Stimulated activated naive B cell treated with anti-CD40 and anti-IgM and Interleukin-4, amounts not matched to agents 10 μg/mL and 1 μg/mL and 100 μg/mL, for 72 hours (primary cell): ENCODE results near the gene C16orf46.
"Not testable (repeated sequence)": the region's sequence is repeated elsewhere in the genome, so short reads cannot be mapped to it uniquely, and the experiment has no call there.

Experiments
- ATAC-seq, 2 donors: fragments of 150-1000 bp; cut with Tn5 transposase; replicated peaks; 2 replicates each; pipeline ENCODE4 v1.10.0; 2021; ENCODE audit warnings: moderate library complexity in 1 of 2
- DNase-seq: peaks from one replicate; pipeline ENCODE4 v3.0.0; 2021
- H3K27ac Mint-ChIP-seq: one replicate; pipeline ENCODE4 v1.8.0; 2022; ENCODE audit warnings: mild to moderate bottlenecking, mixed read lengths
- H3K27me3 Mint-ChIP-seq, 2 donors: one replicate each; pipeline ENCODE4 v1.8.0; 2022; ENCODE audit warnings: mixed read lengths in 2 of 2
- H3K36me3 Mint-ChIP-seq, 2 donors: one replicate each; pipeline ENCODE4 v1.8.0; 2022; ENCODE audit warnings: mixed read lengths in 2 of 2, mild to moderate bottlenecking in 1 of 2
- H3K4me1 Mint-ChIP-seq, 2 donors: one replicate each; pipeline ENCODE4 v1.8.0; 2022; ENCODE audit warnings: mixed read lengths in 2 of 2, mild to moderate bottlenecking in 1 of 2
- H3K4me3 Mint-ChIP-seq, 2 donors: one replicate each; pipeline ENCODE4 v1.8.0; 2022; ENCODE audit warnings: mild to moderate bottlenecking in 2 of 2, mixed read lengths in 2 of 2, moderate library complexity in 1 of 2
- H3K9me3 Mint-ChIP-seq, 2 donors: one replicate each; pipeline ENCODE4 v1.8.0; 2022; ENCODE audit warnings: mixed read lengths in 2 of 2, mild to moderate bottlenecking in 1 of 2

The C16orf46 gene, protein sequence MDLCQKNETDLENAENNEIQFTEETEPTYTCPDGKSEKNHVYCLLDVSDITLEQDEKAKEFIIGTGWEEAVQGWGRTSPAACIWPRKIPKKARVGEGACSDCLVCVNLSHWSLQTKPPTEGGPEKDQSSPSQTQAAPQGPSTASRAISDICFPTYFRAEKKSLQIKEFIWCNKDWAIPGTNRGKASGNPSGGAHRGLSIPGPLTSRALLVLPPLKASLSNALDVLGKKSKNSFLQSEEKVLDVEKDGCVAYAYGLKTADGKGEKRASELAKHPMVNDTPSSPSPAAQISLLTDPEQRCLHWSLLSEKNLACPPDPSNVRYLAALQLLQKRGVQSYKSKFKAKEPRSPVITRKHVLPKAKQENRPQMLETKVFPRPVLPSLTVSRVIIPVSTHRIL

DNA sequence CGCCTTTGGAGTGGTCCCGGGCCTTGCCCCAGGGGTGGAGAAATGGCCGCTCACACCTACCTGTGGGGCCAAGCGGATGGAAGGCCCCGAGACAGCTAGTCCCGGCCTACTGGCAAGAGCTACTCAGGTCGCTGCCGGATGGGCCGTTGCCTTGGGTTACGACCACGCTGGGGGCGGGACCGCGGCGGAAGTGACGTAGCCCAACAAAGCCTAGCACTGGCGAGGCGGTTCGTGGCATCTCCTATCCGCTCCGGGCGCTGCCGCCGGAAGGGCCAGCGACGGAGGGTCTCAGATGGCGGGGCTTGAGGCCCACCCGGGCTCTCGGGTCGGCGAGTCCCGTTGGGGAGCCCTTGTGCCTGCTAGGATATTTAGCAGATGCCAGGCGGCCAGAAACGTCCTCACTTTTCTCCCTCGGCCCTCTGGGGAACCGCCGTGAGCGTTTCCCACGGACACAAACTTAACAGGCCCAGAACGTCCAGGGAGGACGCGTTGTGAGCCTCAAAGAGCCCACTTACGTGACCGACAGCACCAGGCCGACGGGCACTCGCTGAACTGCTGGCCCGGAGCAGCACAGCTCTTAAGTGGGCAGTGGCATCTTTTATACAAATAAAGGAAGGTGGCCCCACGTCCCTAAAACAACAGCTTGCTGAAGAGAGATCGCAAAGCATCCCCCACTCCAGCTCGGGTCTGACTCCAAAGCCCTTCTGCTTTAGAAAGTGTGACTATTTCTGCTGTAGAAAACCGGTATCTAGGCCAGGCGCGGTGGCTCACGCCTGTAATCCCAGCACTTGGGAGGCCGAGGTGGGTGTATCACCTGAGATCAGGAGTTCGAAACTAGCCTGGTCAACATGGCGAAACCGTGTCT is at the start of gene C16orf46:
C16orf46 (minus strand) TSS at position 163 of the 865 bp plus-strand sequence. CDS start 13,283 bp downstream, outside the sequence.
- no peaks in the 10 kb centered on the region for H3K9me3 Mint-ChIP-seq
- H3K4me1 Mint-ChIP-seq: peaks cover 0 to 4% of the 10 kb centered on the region in 2 donors
- DNase-seq (peak; percentile 98), ATAC-seq (peak; percentile 94)
- no peak within 1 kb of the TSS for H3K4me3 Mint-ChIP-seq
- H3K27ac Mint-ChIP-seq: no peak within 1 kb of the TSS
- no peaks in the 10 kb centered on the region for H3K36me3 Mint-ChIP-seq
- no peaks in the 10 kb centered on the region for H3K27me3 Mint-ChIP-seq

DNA sequence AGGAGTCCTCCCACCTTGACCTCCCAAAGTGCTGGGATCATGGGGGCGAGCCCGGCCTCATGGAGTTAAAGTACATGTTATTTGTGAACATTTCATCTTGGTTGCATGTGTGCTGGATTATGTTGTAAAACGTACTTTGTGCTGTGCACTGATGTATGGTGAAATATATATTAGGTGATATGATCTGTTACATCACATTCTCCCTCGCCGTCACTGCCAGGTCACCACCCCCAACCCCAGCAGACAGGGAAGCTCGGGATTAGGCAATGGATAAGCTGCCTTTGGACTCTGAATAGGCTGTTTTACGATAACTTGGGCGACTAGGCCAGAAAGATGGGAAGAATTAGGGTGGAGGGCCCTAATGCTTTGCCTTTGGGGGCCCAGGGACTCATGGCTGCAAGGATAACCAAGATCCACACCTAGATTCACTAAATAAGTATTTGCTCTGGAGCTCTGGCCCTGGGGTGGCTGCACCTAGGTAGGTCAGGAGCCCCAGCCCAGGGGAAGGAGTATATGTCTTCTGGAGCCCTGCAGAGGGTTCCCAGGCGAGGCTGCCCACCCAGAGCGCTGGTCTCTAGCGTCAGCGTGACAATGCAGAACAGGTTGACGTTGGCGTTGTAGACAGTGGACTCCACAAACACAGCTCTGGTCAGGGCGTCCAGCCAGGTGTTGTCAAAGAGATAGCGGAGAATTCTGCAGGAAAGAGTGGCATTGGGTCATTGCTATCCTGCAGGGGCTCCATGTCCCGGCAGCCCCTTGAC is 46.2 kb upstream of the C16orf46 start:
- Mint-ChIP-seq H3K27ac (no peak overlapping the region), H3K4me1 (no peaks in the 10 kb centered on the region), H3K9me3 (no peaks in the 10 kb centered on the region), H3K27me3 (peaks cover 8 to 12% of the 10 kb centered on the region in 2 donors), H3K4me3 (no peak overlapping the region), H3K36me3 (no peaks in the 10 kb centered on the region)
- DNase-seq (no peak), ATAC-seq (no peak)

DNA sequence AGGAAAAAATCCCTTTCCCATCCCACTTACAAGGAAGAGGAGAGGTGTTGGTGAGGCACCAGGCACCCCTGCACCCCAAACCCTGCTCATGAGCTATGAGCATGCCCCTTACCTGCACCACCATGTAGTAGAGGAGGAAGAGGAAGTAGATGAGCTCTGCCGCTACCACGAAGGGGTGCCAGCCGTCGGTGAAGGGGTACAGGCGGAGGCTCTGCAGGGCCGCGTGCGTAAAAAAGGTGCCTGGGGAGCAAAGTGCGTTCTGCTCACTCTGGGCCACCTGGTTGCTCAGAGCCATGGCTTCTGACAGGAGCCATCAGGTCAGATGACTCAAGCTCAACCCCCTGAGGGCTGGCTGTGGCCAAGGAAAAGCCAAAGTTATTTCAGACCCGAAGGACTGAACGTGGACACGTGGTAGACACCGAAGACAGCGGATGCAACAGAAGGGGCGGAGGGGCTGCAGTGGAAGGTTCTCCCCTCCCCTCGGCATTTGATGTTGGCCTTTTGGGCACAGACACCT is 44.5 kb upstream of the C16orf46 start:
- no peak overlapping the region for H3K4me3 Mint-ChIP-seq

DNA sequence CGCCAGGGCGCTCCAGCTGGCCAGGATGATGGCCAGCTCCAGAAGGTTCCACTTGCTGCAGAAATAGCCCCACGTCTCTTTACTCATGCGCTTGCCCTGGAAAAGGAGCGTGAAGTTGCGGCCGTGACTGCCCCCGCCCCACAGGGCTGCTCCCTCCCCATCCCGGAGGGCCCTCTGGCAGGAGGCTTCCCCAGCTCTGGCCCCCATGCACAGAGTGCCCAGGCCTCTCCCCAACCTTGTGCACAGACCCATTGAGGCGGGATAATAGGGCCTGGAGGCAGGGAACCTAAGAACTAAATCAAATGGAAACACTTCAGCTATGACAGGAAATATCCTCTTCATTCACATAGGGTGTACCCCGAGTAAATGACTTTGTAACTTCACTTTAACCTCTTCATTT is 40.4 kb upstream of the C16orf46 start:
- H3K27me3 Mint-ChIP-seq: peaks cover 11 to 12% of the 10 kb centered on the region in 2 donors
- no peak overlapping the region for H3K4me3 Mint-ChIP-seq
- H3K36me3 Mint-ChIP-seq: no peaks in the 10 kb centered on the region
- H3K4me1 Mint-ChIP-seq: no peaks in the 10 kb centered on the region
- no peak overlapping the region for H3K27ac Mint-ChIP-seq
- DNase-seq (no peak), ATAC-seq (no peak)
- H3K9me3 Mint-ChIP-seq: no peaks in the 10 kb centered on the region

More for the DNA sequence above, 44.5 kb upstream of the C16orf46 start:
- DNase-seq: no peak
- H3K4me1 Mint-ChIP-seq: no peaks in the 10 kb centered on the region
- no peak overlapping the region for H3K27ac Mint-ChIP-seq
- no peaks in the 10 kb centered on the region for H3K36me3 Mint-ChIP-seq
- no peaks in the 10 kb centered on the region for H3K9me3 Mint-ChIP-seq
- no peak for ATAC-seq
- H3K27me3 Mint-ChIP-seq: peaks cover 8 to 12% of the 10 kb centered on the region in 2 donors

DNA sequence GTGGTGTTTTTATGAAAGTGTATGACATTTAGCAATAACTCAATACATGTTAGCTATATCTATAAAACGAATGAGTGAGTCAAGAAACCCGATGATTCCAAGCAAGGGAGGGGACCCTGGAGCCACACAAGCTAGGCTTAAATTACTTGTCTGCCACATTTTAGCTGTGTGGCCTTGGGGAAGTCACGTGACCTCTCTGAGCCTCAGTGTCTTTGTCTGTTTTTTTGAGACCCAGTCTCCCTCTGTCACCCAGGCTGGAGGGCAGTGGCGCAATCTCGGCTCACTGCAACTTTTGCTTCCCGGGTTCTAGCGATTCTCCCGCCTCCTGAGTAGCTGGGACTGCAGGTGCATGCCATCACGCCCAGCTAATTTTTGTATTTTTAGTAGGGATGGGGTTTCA is 39.2 kb upstream of the C16orf46 start:
- Mint-ChIP-seq H3K4me1 (no peaks in the 10 kb centered on the region), H3K27ac (no peak overlapping the region), H3K36me3 (no peaks in the 10 kb centered on the region), H3K4me3 (no peak overlapping the region), H3K27me3 (peaks cover 21 to 23% of the 10 kb centered on the region in 2 donors), H3K9me3 (no peaks in the 10 kb centered on the region)
- ATAC-seq (no peak), DNase-seq (no peak)

DNA sequence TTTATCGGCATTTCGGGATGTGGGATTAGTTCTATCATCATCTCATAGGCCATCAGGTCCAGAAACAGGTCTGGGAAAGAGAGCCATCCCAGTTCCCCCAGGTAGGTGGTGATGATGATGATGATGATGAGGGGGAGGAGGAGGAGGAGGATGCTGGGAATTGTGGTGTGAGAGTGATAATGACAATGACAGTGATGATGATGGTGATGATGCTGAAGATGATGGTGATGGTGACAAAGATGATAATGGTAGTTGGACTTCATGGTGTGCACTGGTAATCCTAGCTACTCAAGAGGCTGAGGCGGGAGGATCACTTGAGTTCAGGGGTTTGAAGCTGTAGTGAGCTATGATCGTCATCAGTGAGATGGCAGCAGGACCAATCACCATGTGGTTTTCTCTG is 35.4 kb upstream of the C16orf46 start:
- ATAC-seq: no peak
- no peaks in the 10 kb centered on the region for H3K36me3 Mint-ChIP-seq
- H3K4me3 Mint-ChIP-seq: no peak overlapping the region
- no peak for DNase-seq
- no peak overlapping the region for H3K27ac Mint-ChIP-seq
- peaks cover 32 to 37% of the 10 kb centered on the region in 2 donors for H3K27me3 Mint-ChIP-seq
- H3K4me1 Mint-ChIP-seq: no peaks in the 10 kb centered on the region
- H3K9me3 Mint-ChIP-seq: no peaks in the 10 kb centered on the region

DNA sequence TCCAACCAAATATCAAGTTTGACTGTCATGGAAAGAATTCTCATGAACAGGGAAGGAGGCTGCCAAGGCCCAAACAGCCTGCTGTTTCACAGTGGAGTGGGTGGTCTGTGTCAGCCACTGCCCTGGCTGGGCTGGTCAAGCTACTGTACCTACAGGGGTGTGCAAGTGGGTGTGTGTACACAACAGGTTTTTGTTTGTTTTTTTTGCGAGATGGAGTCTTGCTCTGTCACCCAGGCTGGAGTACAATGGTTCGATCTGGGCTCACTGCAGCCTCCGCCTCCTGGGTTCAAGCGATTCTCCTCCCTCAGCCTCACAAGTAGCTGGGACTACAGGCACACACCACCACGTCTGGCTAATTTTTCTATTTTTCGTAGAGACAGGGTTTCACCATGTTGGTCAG is 32.2 kb upstream of the C16orf46 start:
- H3K27me3 Mint-ChIP-seq: peaks cover 35 to 39% of the 10 kb centered on the region in 2 donors
- DNase-seq, H3K4me1 Mint-ChIP-seq, H3K9me3 Mint-ChIP-seq, H3K27ac Mint-ChIP-seq, H3K4me3 Mint-ChIP-seq, H3K36me3 Mint-ChIP-seq, ATAC-seq: not testable (repeated sequence)

DNA sequence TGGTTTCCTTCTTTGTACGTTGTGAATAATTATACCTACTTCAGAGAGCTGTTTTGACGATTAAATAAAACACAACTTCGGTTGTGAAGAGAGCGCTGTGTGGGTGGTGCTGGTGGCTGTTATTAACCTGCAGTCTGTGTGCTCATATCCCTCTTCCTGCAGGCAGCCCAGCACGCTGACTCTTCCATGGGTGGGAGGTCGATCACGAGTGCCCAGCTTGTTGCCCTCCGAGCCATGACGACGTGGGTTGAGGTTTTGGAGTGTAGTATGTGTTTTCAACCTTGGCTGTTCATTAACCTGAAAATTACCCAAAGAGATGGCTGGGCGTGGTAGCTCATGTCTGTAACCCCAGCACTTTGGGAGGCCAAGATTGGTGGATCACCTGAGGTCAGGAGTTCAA is 30.5 kb upstream of the C16orf46 start:
- H3K27me3 Mint-ChIP-seq: peaks cover 45 to 51% of the 10 kb centered on the region in 2 donors
- no peaks in the 10 kb centered on the region for H3K9me3 Mint-ChIP-seq
- H3K27ac Mint-ChIP-seq: no peak overlapping the region
- DNase-seq: no peak
- no peaks in the 10 kb centered on the region for H3K36me3 Mint-ChIP-seq
- ATAC-seq: no peak
- no peak overlapping the region for H3K4me3 Mint-ChIP-seq
- H3K4me1 Mint-ChIP-seq: no peaks in the 10 kb centered on the region

DNA sequence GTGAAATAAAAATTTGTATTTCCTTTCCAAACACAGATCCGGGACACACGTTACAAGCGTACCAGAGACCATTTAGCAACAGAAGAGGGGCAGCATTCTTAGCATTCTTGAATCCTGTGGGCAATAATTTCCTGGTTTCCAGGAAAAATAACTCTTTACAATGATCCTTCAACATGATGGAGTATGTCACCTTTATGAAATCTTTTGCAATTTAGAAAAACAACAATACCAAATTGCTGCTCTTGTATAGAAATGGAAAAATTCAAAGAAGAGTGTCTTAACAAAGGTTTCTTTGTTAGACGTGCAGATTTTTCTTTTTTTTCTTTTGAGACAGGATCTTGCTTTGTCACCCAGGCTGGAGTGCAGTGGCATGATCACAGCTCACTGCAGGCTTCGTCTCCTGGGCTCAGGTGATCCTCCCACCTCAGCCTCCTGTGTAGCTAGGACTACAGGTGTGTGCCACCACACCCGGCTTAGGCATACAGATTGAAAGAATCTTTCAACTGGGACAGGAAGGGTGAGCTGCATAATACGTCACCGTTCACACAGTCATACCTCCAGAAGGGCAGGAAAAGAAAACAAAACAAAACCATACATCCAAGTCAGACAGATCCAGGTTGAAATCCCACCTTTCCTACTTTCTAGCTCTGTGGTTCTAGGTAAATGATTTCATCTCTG is 29.9 kb upstream of the C16orf46 start:
- Mint-ChIP-seq H3K27ac (peak overlapping the region; percentile 73), H3K36me3 (no peaks in the 10 kb centered on the region), H3K9me3 (no peaks in the 10 kb centered on the region), H3K4me3 (no peak overlapping the region), H3K4me1 (no peaks in the 10 kb centered on the region), H3K27me3 (peaks cover 40 to 49% of the 10 kb centered on the region in 2 donors)
- DNase-seq: no peak
- ATAC-seq: no peak

DNA sequence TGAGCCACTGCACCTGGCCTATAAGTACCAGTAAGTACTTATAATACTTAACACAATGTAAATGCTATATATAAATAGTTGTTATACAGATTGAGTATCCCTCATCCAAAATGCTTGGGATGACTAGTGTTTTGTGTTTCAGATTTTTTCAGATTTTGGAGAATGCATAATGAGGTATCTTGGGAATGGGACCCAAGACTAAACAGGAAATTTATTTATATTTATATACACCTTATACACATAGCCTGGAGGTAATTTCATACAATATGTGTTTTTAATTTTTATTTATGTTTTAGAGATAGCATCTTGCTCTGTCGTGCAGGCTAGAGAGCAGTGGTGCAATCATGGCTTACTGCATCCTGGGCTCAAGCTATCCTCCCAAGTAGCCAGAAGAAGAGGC is 28.9 kb upstream of the C16orf46 start:
- no peak for ATAC-seq
- no peaks in the 10 kb centered on the region for H3K36me3 Mint-ChIP-seq
- H3K27ac Mint-ChIP-seq: no peak overlapping the region
- H3K4me1 Mint-ChIP-seq: no peaks in the 10 kb centered on the region
- H3K4me3 Mint-ChIP-seq: no peak overlapping the region
- no peaks in the 10 kb centered on the region for H3K9me3 Mint-ChIP-seq
- DNase-seq: no peak
- peaks cover 32 to 49% of the 10 kb centered on the region in 2 donors for H3K27me3 Mint-ChIP-seq

DNA sequence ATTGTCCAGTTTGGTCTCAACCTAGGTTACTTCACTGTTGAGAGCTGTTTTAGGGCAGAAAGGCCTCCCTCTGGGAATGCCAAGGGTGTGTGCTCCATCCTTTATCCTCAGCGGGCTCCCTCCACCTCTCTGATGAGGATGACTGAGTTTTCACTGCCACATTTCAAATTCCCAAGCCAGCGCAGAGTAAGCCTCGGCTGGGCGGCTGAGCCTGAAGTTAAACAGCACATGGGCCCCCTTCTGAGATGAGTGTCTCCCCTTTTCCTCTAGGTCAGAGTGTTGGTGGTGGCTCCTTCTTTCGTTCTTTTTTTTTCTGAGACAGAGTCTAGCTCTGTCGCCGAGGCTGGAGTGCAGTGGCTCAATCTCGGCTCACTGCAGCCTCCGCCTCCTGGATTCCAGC is 24.7 kb upstream of the C16orf46 start:
- Mint-ChIP-seq H3K9me3 (no peaks in the 10 kb centered on the region), H3K27ac (no peak overlapping the region), H3K4me1 (peaks cover 0 to 1% of the 10 kb centered on the region in 2 donors), H3K27me3 (peaks cover 8 to 23% of the 10 kb centered on the region in 2 donors), H3K36me3 (no peaks in the 10 kb centered on the region), H3K4me3 (no peak overlapping the region)
- no peak for DNase-seq
- no peak for ATAC-seq

DNA sequence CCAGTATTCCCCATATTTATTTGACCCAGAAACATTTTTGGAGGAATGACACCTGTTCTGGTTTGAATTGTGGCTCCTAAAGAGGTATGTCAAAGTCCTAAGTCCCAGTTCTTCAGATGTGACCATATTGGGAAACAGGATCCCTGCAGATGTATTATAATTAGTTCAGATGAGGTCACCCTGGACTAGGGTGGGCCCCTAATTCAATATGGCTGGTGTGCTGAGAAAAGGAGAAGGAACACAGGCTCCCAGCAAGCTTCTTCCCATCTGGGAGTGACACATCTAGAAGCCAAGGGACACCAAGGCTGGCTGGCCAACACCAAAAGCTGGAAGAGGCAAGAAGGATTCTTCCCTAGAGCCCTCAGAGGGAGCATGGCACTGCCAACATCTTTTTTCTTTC is 22.9 kb upstream of the C16orf46 start:
- peaks cover 8 to 23% of the 10 kb centered on the region in 2 donors for H3K27me3 Mint-ChIP-seq
- DNase-seq (no peak), ATAC-seq (no peak)
- peaks cover 2 to 11% of the 10 kb centered on the region in 2 donors for H3K4me1 Mint-ChIP-seq
- H3K27ac Mint-ChIP-seq: no peak overlapping the region
- no peak overlapping the region for H3K4me3 Mint-ChIP-seq
- H3K9me3 Mint-ChIP-seq: peaks cover 0 to 1% of the 10 kb centered on the region in 2 donors
- H3K36me3 Mint-ChIP-seq: no peaks in the 10 kb centered on the region

DNA sequence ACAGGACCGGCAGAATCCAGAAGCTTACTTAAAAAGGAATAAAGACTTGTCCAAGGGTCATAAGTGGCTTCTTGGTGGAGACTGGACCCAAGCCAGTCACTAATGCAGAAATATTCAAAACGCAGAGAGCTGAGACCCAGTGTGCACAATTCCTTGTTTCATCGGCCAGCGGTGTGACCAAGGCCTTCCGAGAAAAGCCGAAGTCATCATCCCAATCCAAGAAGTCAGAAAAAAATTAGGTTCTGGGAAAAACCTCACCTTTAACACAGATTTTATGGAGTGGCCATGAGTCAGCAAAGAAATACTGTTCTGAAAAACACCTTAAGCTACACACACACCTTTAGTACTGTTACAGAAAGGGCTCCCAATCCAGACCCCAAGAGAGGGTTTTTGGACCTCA is 20.2 kb upstream of the C16orf46 start:
- no peak for ATAC-seq
- no peak overlapping the region for H3K27ac Mint-ChIP-seq
- H3K27me3 Mint-ChIP-seq: peaks cover 0 to 6% of the 10 kb centered on the region in 2 donors
- H3K4me3 Mint-ChIP-seq: no peak overlapping the region
- H3K36me3 Mint-ChIP-seq: peaks cover 0 to 5% of the 10 kb centered on the region in 2 donors
- no peak for DNase-seq
- peaks cover 8 to 22% of the 10 kb centered on the region in 2 donors for H3K4me1 Mint-ChIP-seq
- peaks cover 0 to 1% of the 10 kb centered on the region in 2 donors for H3K9me3 Mint-ChIP-seq
